ENCODE measurements around the gene HOXB9. TPM values are rescaled to one million over a fixed set of nuclear protein-coding genes. Genes with fewer than 3 reads are reported as not detected.

Gene HOXB9
- total and polyA plus RNA-seq, 9 of the 15 experiments (the other 6 are each of a cell fraction or from before 2014, with no cell fraction given): 3.1 to 196 (median 77.6) TPM

DNA sequence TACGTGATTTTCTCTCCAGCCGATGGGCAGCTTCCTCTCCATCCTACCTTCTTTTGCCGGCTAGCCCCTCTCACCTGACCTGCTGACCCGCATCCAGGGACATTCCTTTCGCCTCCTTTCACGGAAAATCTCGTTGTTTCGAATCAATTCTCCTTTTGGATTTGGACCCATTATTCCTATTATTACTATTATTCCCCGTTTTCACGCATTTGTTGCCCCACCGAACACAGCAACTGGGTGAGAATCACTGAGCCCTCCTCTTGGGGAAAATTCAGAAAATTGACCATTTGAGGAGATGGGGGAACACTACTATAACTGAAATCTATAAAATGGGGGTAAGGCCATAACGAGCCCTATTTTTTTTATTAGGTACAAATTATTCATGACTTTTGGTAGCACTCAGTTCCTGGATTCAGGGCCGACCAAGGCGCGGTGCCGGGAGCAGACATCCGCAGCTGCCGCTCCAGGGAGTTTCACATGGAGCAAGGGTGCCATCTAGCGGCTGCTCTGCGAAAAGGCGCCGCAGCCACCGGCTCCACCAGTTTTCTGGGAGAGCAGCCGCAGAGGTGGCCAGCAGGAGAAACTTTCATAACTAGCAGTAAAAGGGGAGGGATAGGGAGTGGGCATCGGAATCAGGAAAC, 7.8 kb downstream of the HOXB9 start (continued):
- TF ChIP-seq ZNF589 (CRISPR knock-in tag; IDR thresholded peaks at IDR 0.05; ENCODE audit: low read depth): no peak
- no peak for TF ChIP-seq HMG20B (CRISPR knock-in tag; IDR thresholded peaks at IDR 0.05)
- peak; percentile 43; the same call in 1 of the 2 replicates for TF ChIP-seq POLR2A (conservative IDR thresholded peaks at IDR 0.05)
- TF ChIP-seq, protein P1, sequence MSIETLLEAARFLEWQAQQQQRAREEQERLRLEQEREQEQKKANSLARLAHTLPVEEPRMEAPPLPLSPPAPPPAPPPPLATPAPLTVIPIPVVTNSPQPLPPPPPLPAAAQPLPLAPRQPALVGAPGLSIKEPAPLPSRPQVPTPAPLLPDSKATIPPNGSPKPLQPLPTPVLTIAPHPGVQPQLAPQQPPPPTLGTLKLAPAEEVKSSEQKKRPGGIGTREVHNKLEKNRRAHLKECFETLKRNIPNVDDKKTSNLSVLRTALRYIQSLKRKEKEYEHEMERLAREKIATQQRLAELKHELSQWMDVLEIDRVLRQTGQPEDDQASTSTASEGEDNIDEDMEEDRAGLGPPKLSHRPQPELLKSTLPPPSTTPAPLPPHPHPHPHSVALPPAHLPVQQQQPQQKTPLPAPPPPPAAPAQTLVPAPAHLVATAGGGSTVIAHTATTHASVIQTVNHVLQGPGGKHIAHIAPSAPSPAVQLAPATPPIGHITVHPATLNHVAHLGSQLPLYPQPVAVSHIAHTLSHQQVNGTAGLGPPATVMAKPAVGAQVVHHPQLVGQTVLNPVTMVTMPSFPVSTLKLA (conservative IDR thresholded peaks at IDR 0.05): 0 out of 4 replicates have a peak, but pooled peaks of 1 of the 2 experiments have one; percentile 21
- TF ChIP-seq NR2F6 (CRISPR knock-in tag; IDR thresholded peaks at IDR 0.05): no peak
- TF ChIP-seq, protein P2, sequence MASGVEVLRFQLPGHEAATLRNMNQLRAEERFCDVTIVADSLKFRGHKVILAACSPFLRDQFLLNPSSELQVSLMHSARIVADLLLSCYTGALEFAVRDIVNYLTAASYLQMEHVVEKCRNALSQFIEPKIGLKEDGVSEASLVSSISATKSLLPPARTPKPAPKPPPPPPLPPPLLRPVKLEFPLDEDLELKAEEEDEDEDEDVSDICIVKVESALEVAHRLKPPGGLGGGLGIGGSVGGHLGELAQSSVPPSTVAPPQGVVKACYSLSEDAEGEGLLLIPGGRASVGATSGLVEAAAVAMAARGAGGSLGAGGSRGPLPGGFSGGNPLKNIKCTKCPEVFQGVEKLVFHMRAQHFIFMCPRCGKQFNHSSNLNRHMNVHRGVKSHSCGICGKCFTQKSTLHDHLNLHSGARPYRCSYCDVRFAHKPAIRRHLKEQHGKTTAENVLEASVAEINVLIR (CRISPR knock-in tag; IDR thresholded peaks at IDR 0.05): no peak
- TF ChIP-seq HIVEP1 (CRISPR knock-in tag; IDR thresholded peaks at IDR 0.05): no peak
- TF ChIP-seq HNRNPLL (IDR thresholded peaks at IDR 0.05; ENCODE audit: low read depth, low read length, poor library complexity, severe bottlenecking): peak; percentile 83
- no peak for TF ChIP-seq ZNF699 (CRISPR knock-in tag; IDR thresholded peaks at IDR 0.05; ENCODE audit: insufficient replicate concordance)
- TF ChIP-seq, protein P3, sequence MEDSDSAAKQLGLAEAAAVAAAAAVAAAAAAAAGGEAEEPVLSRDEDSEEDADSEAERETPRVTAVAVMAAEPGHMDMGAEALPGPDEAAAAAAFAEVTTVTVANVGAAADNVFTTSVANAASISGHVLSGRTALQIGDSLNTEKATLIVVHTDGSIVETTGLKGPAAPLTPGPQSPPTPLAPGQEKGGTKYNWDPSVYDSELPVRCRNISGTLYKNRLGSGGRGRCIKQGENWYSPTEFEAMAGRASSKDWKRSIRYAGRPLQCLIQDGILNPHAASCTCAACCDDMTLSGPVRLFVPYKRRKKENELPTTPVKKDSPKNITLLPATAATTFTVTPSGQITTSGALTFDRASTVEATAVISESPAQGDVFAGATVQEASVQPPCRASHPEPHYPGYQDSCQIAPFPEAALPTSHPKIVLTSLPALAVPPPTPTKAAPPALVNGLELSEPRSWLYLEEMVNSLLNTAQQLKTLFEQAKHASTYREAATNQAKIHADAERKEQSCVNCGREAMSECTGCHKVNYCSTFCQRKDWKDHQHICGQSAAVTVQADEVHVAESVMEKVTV (CRISPR knock-in tag; IDR thresholded peaks at IDR 0.05): peak; percentile 95
- peak; percentile 80; the same call in 1 of the 2 replicates for TF ChIP-seq POLR2AphosphoS2 (IDR thresholded peaks at IDR 0.05; ENCODE audit: low read length)
- TF ChIP-seq ZBTB8A (IDR thresholded peaks at IDR 0.05; ENCODE audit: partially characterized antibody): no peak
- TF ChIP-seq RCOR1 (IDR thresholded peaks at IDR 0.05; ENCODE audit: borderline replicate concordance in 1 of 2, low read depth in 2 of 2, low read length in 2 of 2): peak in 1 of 2 experiments; percentile 27; a peak in 1 of 4 replicates
- TF ChIP-seq, protein P4, sequence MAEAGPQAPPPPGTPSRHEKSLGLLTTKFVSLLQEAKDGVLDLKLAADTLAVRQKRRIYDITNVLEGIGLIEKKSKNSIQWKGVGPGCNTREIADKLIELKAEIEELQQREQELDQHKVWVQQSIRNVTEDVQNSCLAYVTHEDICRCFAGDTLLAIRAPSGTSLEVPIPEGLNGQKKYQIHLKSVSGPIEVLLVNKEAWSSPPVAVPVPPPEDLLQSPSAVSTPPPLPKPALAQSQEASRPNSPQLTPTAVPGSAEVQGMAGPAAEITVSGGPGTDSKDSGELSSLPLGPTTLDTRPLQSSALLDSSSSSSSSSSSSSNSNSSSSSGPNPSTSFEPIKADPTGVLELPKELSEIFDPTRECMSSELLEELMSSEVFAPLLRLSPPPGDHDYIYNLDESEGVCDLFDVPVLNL (CRISPR knock-in tag; IDR thresholded peaks at IDR 0.05; ENCODE audit: low read depth): no peak
- TF ChIP-seq, protein P5, sequence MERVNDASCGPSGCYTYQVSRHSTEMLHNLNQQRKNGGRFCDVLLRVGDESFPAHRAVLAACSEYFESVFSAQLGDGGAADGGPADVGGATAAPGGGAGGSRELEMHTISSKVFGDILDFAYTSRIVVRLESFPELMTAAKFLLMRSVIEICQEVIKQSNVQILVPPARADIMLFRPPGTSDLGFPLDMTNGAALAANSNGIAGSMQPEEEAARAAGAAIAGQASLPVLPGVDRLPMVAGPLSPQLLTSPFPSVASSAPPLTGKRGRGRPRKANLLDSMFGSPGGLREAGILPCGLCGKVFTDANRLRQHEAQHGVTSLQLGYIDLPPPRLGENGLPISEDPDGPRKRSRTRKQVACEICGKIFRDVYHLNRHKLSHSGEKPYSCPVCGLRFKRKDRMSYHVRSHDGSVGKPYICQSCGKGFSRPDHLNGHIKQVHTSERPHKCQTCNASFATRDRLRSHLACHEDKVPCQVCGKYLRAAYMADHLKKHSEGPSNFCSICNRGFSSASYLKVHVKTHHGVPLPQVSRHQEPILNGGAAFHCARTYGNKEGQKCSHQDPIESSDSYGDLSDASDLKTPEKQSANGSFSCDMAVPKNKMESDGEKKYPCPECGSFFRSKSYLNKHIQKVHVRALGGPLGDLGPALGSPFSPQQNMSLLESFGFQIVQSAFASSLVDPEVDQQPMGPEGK (CRISPR knock-in tag; IDR thresholded peaks at IDR 0.05; ENCODE audit: borderline replicate concordance): no peak
- TF ChIP-seq NCOA1 (IDR thresholded peaks at IDR 0.05; ENCODE audit: low read depth): no peak

All from K562 (cell line).